K562 (cell line): ENCODE data around the gene C1QTNF8. TPM values are rescaled to one million over a fixed set of nuclear protein-coding genes. Genes with fewer than 3 reads are reported as not detected.

ENCODE experiments used
- ATAC-seq: fragments of 200-7000 bp; cut with Tn5 transposase; 3 replicates; pipeline ENCODE4 v1.9.1; 2020; ENCODE audit warnings: moderate library complexity
- BruUV-seq: library from RNA; stranded (reverse); fragments of 400-500 nt; replicated peaks from 2 replicates; lab custom pipeline; 2021; lab: Mats Ljungman, UMichigan
- CTCF ChIA-PET: fragments of 300-600 bp; formaldehyde crosslinking; extraction: SDS; loops from one replicate; lab custom pipeline; 2021; ENCODE audit warnings: low intra/inter-chr PET ratio; lab: Yijun Ruan, JAX
- POLR2A ChIA-PET: fragments of 300-600, 350-650 bp; sonication (Branson Sonifier 250); formaldehyde crosslinking; extraction: SDS; loops from one replicate; lab custom pipeline; 2021; ENCODE audit warnings: antibody characterized with exemption, inconsistent platforms; lab: Yijun Ruan, JAX
- DNase-seq, 4 experiments: peaks; one replicate each; pipeline versions ENCODE4 v3.0.0 to v3.0.0-alpha.2; 2011 to 2018; ENCODE audit warnings: low spot score in 3 of 4, mixed read lengths in 3 of 4; ENCODE audit errors: extremely low read depth in 1 of 4
- FAIRE-seq: peaks from 2 replicates; lab custom pipeline; 2011; peaks lifted over from hg19 to GRCh38; lab: Jason Lieb, UNC
- H2AFZ ChIP-seq: 2 replicates; pipeline ENCODE4 v1.6.0; 2011; ENCODE audit warnings: low read depth, low read length, control low read depth, inconsistent platforms
- H3K27ac ChIP-seq: fragments of 200-600 bp; 3 replicates; pipeline ENCODE4 v1.8.0; 2011; ENCODE audit warnings: low read depth, mild to moderate bottlenecking, control low read depth, inconsistent platforms, low read length, moderate library complexity, mixed read lengths; ENCODE audit errors: extremely low read depth
- H3K27me3 ChIP-seq, 2 experiments: fragments of 300-600 bp in 1 of 2; 2 replicates in 1 of 2; 3 replicates in 1 of 2; pipeline versions ENCODE4 v1.6.0 to v1.8.0; 2011; ENCODE audit warnings: inconsistent platforms in 2 of 2, low read length in 2 of 2, mild to moderate bottlenecking in 1 of 2, mixed read lengths in 1 of 2, moderate library complexity in 1 of 2; ENCODE audit not compliant: control insufficient read depth in 2 of 2, insufficient read depth in 2 of 2
- H3K36me3 ChIP-seq: fragments of 300-600 bp; 3 replicates; pipeline ENCODE4 v1.8.0; 2011; ENCODE audit warnings: mild to moderate bottlenecking, low read length, inconsistent platforms; ENCODE audit not compliant: control insufficient read depth, insufficient read depth
- H3K4me1 ChIP-seq, 2 experiments: fragments of 200-600 bp in 1 of 2; replicated peaks in 1 of 2; 2 replicates in 1 of 2; 3 replicates in 1 of 2; pipeline versions ENCODE4 v1.5.1 to v1.8.0; 2011; ENCODE audit warnings: inconsistent platforms in 2 of 2, low read length in 2 of 2, mild to moderate bottlenecking in 1 of 2, mixed read lengths in 1 of 2, moderate library complexity in 1 of 2; ENCODE audit not compliant: control insufficient read depth in 2 of 2, insufficient read depth in 2 of 2
- H3K4me2 ChIP-seq: 2 replicates; pipeline ENCODE4 v1.6.1; 2011; ENCODE audit warnings: low read length, control low read depth, inconsistent platforms, mixed read lengths; ENCODE audit not compliant: insufficient read depth
- H3K4me3 ChIP-seq: fragments of 200-600 bp; sonication (generic), shearing (Covaris generic); 2 replicates; pipeline ENCODE4 v1.5.1; 2016; ENCODE audit warnings: control low read depth, inconsistent platforms
- H3K79me2 ChIP-seq: fragments of 200-600 bp; 3 replicates; pipeline ENCODE4 v1.8.0; 2011; ENCODE audit warnings: low read length, inconsistent platforms; ENCODE audit not compliant: control insufficient read depth, insufficient read depth
- H3K9ac ChIP-seq, 2 experiments: 2 replicates each; pipeline versions ENCODE4 v1.6.0 to v1.6.1; 2011; ENCODE audit warnings: low read depth in 2 of 2, low read length in 2 of 2, control low read depth in 1 of 2, inconsistent platforms in 1 of 2, mild to moderate bottlenecking in 1 of 2, mixed read lengths in 1 of 2; ENCODE audit not compliant: insufficient read depth in 1 of 2
- H3K9me1 ChIP-seq: one replicate; pipeline ENCODE4 v1.6.0; 2011; ENCODE audit warnings: inconsistent platforms, mild to moderate bottlenecking, low read length, moderate library complexity; ENCODE audit not compliant: control insufficient read depth, insufficient read depth
- H3K9me3 ChIP-seq: replicated peaks from 2 replicates; pipeline ENCODE4 v1.5.1; 2011; ENCODE audit warnings: low read depth, low read length, inconsistent platforms; ENCODE audit not compliant: control insufficient read depth, insufficient read depth
- H4K20me1 ChIP-seq: replicated peaks from 2 replicates; pipeline ENCODE4 v1.6.1; 2011; ENCODE audit warnings: low read length, inconsistent platforms, mixed read lengths; ENCODE audit not compliant: control insufficient read depth, insufficient read depth
- BCLAF1 ChIP-seq, 2 experiments: fragments of 450-650 bp in 1 of 2; IDR thresholded peaks; 2 replicates each; pipeline ENCODE4 v1.6.1; 2011 to 2017; ENCODE audit warnings: low read depth in 2 of 2, antibody characterized with exemption in 1 of 2, borderline replicate concordance in 1 of 2, low read length in 1 of 2, mild to moderate bottlenecking in 1 of 2, mixed read lengths in 1 of 2; ENCODE audit not compliant: control insufficient read depth in 1 of 2
- MXD1 ChIP-seq: fragments of 250-450 bp; sonication (Bioruptor Pico); IDR thresholded peaks from 2 replicates; pipeline ENCODE4 v1.8.0; 2021; ENCODE audit warnings: borderline replicate concordance, mild to moderate bottlenecking, moderate library complexity; ENCODE audit not compliant: poor library complexity, severe bottlenecking
- ZBTB12 ChIP-seq: fragments of 250-450 bp; sonication (Bioruptor Pico); IDR thresholded peaks from 2 replicates; pipeline ENCODE4 v1.4.0; 2020
- ZNF644 ChIP-seq: fragments of 200-800 bp; sonication (Bioruptor generic); IDR thresholded peaks from 2 replicates; pipeline ENCODE4 v1.6.1; 2016; ENCODE audit warnings: low read depth, missing genetic modification characterization, missing compliant biosample characterization
- WGBS: fragments of 100-300 bp; shearing (Covaris generic); methylation state at CpG from one replicate; pipeline ENCODE4 v1.1.6; 2016; ENCODE audit warnings: low coverage, mixed read lengths; ENCODE audit not compliant: insufficient coverage; ENCODE audit errors: missing lambda C conversion rate; 5-methylcytosine and 5-hydroxymethylcytosine counted together
- in situ Hi-C: fragments of 300-500 bp; cut with MboI; formaldehyde crosslinking; loops from 4 replicates; pipeline ENCODE4 v1.15.0; 2018; ENCODE audit warnings: inconsistent platforms, mixed read lengths
- intact Hi-C: fragments of 100-400 bp; cut with micrococcal nuclease; formaldehyde crosslinking; loops from 2 replicates; pipeline ENCODE4 v1.14.2; 2022
- polyA plus RNA-seq, 8 experiments: library from polyadenylated mRNA; depleted of rRNA in 4 of 8; stranded (reverse) in 5 of 8; unstranded in 3 of 8; fragments of >200 nt; fragmentation: Nextera tagmentation in 2 of 8; fragmentation: Illumina TruSeq in 1 of 8; extraction: Ambion mirVana in 2 of 8; extraction: Trizol in 1 of 8; gene quantifications; 2 replicates each; pipeline versions ENCODE4 v1.2.1 to v1.2.3, GENCODE V29; 2011 to 2014; ENCODE audit warnings: inconsistent platforms in 1 of 8, missing spikeins in 1 of 8
- total RNA-seq, 7 experiments: library from RNA; depleted of rRNA in 6 of 7; stranded (reverse); fragments of >200 nt in 6 of 7; fragmentation: Illumina TruSeq in 2 of 7; extraction: Trizol in 2 of 7; gene quantifications; 2 replicates each; pipeline versions ENCODE4 v1.2.1 to v1.2.3, GENCODE V29; 2011 to 2021; ENCODE audit warnings: low replicate concordance in 1 of 7

Gene C1QTNF8
- total and polyA plus RNA-seq, 9 of the 15 experiments (the other 6 are each of a cell fraction or from before 2014, with no cell fraction given) = not detected

- Histone ChIP-seq H3K9me3 (no peaks in the 10 kb centered on the region), H3K27me3 (peaks cover 3 to 35% of the 10 kb centered on the region in 2 experiments; a peak in 4 of 5 replicates), H2AFZ (no peak overlapping the region), H3K79me2 (no peaks in the 10 kb centered on the region), H4K20me1 (peaks cover 11% of the 10 kb centered on the region), H3K4me2 (no peak overlapping the region), H3K9ac (no peak overlapping the region), H3K9me1 (no peaks in the 10 kb centered on the region), H3K27ac (no peak overlapping the region), H3K4me1 (peaks cover 0 to 44% of the 10 kb centered on the region in 2 experiments; a peak in 2 of 5 replicates), H3K4me3 (no peak overlapping the region), H3K36me3 (no peaks in the 10 kb centered on the region)
- BruUV-seq = no TSS peak
- intact Hi-C loops (no loop called here), in situ Hi-C loops (no loop called here)
- FAIRE-seq = no peak
- TF ChIP-seq ZBTB12 (CRISPR knock-in tag) (no peak), ZNF644 (no peak), MXD1 (no peak), BCLAF1 (IDR thresholded peaks at IDR 0.05; ENCODE audit: borderline replicate concordance in 1 of 2, control insufficient read depth in 1 of 2, low read depth in 2 of 2, low read length in 1 of 2) (no peak)
- DNase-seq = no peak
- POLR2A ChIA-PET = no interaction called here
- WGBS = 8% methylated on average over 11 of the region's 15 CpGs
- no peak for ATAC-seq
- CTCF ChIA-PET = no interaction called here
Observed at GRCh38 chr16:1132431-1132830, 36.4 kb upstream of the C1QTNF8 start.
